Choroid plexus epithelial cell (primary cell): ENCODE measurements around the gene PEAK3.

Experiments used
- DNase-seq: peaks from one replicate; pipeline ENCODE4 v3.0.0-alpha.2; 2010; ENCODE audit warnings: low read depth
- H3K4me3 ChIP-seq: 2 replicates; pipeline ENCODE4 v1.5.1; 2011; ENCODE audit warnings: low read depth, mild to moderate bottlenecking, control low read depth, low read length, moderate library complexity
- TF ChIP-seq, protein P1 (sequence below): conservative IDR thresholded peaks from 2 replicates; pipeline ENCODE4 v1.5.1; 2011; ENCODE audit warnings: low read depth, mild to moderate bottlenecking, control low read depth, inconsistent platforms, low read length, moderate library complexity

Gene PEAK3

DNA sequence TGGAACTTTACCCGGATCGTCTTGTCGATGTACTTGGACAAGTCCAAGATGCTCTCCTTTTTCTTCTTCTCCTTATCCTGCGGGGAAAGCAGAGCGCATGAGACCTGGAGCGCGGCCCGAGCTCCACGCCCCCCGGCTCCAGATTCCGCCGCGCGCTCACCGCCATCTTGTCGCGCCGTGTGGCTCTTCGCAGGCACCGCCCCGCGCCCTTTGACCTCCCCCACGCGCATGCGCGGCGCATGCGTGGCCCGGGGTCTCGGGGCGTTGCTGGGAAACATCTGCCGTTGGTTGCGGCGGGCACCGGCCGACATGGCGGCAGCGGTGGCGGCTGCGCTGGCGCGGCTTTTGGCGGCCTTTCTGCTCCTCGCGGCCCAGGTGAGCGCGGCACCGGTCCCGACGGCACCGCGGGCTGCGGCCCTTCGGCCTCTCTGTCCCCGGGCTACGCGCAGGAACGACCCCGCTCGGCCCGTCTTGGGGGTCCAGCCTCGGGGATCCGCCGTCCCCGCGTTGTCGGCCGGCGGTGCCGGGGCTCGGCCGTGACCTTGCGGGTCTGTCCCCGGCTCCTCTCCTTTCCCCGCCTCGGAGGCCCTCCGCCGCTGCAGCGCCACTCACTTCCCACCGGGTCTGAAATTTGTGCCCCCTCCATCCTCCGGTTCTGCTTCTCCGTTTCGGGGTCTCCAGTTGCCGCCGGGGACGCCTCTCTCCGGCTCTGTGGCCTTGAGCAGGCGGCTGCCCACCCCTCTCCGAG, 46.6 kb upstream of the PEAK3 start, which contains the start of the genes LSM7 and SPPL2B:
LSM7 (minus strand) TSS at position 186 of the 748 bp plus-strand sequence; CDS start at position 166, 20 bp downstream.
SPPL2B (plus strand) TSS at position 284 of the 748 bp plus-strand sequence; CDS start at position 310, 26 bp downstream.
- H3K4me3 ChIP-seq: peak within 1 kb of the TSS; percentile 86
- TF ChIP-seq, protein P1, sequence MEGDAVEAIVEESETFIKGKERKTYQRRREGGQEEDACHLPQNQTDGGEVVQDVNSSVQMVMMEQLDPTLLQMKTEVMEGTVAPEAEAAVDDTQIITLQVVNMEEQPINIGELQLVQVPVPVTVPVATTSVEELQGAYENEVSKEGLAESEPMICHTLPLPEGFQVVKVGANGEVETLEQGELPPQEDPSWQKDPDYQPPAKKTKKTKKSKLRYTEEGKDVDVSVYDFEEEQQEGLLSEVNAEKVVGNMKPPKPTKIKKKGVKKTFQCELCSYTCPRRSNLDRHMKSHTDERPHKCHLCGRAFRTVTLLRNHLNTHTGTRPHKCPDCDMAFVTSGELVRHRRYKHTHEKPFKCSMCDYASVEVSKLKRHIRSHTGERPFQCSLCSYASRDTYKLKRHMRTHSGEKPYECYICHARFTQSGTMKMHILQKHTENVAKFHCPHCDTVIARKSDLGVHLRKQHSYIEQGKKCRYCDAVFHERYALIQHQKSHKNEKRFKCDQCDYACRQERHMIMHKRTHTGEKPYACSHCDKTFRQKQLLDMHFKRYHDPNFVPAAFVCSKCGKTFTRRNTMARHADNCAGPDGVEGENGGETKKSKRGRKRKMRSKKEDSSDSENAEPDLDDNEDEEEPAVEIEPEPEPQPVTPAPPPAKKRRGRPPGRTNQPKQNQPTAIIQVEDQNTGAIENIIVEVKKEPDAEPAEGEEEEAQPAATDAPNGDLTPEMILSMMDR: no peak
- DNase-seq: peak; percentile 88

DNA sequence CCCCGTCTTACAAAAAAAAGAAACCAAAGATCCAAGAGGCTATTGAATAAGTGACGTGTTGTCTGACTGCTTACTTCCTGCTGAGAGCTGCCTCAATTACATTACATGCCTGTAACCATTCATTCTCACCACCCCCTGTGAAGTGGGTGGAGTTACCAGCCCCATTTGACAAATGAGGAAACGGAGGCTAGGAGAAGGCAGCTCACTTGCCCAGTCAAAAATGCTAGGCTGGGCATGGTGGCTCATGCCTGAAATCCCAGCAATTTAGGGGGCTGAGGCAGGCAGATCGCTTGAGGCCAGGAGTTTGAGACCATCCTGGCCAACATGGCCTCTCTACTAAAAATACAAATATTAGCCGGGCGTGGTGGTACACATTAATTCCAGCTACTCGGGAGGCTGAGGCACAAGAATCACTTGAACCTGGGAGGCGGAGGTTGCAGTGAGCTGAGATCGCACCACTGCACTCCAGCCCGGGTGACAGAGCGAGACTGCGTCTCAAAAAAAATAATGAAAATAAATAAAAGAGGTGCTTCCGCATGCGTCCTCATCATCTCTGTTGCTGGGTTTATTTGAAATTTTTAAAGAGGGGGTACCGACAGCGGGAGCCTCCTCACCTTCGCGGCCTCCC, 45.9 kb upstream of the PEAK3 start:
- peak overlapping the region; percentile 86 for H3K4me3 ChIP-seq
- TF ChIP-seq, protein P1: no peak
- DNase-seq: peak; percentile 94

DNA sequence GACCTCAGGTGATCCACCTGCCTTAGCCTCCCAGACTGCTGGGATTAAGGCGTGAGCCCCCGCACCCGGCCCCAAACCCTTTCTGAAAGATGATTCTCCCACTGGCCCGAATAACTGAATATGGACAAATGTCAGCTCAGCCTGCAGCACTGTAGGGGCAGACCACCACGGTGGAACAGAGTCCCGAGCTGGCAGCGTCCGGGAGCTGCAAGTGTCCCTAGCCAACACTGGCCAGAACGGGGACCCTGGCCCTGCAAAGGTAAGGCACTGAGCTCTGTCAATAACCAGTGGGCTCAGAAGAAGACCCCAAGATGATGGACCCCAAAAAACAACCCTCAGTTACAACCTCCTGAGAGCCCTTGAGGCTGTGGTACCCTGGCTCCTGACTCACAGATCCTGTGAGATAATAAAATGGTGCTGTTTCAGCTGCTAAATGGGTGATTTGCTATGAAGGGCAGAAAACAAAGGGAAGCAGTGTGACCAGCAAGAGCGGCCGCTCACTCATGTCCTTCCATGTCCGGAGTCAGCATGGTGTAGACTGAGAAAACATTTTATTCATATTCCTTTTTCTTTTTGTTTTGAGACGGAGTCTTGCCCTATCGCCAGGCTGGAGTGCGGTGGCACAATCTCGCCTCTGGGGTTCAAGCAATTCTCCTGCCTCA, 44.9 kb upstream of the PEAK3 start:
- no peak overlapping the region for H3K4me3 ChIP-seq
- TF ChIP-seq, protein P1: no peak
- DNase-seq: no peak

DNA sequence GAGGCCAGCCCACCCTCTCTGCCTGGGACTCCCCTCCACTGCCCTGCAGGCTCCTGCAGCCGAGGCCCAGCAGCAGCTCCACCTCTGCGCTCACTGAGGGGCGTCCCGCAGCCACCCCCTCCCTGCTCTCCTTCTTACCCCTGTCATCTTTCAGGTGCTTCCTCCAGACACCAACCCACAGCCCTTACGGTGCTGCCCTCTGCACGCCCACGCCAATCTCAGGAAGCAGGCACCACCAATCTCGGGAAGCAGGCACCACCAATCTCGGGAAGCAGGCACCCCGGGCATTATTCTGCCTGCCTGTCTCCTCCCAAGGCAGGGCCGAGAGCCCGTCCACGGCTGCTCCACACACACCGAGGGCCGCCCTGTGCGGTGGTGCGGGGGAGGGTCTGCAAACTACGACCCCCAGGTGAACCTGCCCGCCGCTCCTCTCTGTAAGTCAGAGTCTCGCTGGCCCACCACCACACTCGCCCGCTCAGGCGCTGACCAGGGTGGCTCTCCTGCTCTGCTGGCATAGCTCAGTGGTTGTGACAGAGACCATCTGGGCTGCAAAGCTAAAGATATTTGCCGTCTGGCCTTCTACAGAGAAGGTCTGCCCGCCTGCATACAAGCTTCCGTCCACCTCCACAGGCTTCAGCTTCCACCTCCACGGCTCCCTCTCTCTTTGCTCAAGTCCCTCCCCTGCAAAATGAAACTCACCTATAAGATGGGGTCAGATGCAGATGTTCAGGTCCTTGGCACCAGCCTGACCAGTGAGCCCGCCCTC, 43.5 kb upstream of the PEAK3 start:
- TF ChIP-seq, protein P1: no peak
- H3K4me3 ChIP-seq: no peak overlapping the region
- DNase-seq: no peak

DNA sequence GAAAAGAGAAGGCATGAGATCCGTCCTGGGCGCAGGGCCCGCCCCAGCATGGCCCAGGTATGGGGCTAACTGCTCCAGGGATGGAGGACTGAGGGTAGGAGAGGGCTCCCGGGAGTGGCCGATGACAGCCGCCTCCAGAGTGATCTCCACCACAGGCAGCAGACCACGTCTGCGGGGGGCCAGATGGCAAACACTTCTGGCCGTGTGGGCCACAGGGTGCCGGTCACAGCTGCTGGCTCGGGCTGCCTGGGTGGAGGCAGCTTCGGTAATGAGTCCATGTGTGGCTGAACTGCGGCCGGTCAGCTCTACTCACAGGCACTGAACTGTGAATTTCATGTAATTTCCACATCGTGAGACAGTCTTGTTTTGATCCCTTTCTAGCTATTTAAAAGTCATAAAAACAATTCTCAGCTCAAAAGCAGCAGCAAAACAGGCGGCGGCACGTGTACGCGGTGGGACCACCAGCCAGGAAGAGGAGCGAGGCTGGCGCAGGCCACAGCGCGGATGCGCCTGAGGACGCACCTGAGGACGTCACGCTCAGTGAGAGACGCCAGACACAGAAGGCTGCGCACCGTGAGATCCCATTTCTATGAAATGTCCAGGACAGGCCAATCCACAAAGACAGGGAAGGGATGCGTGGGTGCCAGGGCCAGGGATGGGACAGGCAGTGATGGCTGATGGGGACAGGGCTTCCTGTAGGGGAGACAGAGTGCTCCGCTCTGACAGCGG, 42.4 kb upstream of the PEAK3 start:
- no peak overlapping the region for H3K4me3 ChIP-seq
- TF ChIP-seq, protein P1: no peak
- DNase-seq: no peak

DNA sequence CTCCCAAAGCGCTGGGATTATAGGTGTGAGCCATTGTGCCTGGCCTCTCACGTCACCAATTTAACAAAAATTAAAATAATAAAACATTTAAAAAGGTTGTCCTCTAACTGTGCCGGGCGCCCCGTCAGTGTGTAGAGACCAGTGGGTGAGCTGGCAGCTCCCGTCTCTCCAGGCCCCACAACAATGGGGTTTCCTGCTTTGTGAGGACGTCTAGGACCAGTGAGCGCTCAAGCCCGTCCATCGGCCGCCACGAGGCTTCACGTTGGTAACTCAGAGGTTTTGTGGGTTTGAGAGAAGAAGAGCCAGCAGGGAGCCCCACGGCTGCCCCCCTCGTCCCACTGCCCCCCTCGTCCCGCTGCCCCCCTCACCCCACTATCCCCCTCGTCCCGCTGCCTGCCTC, 41.7 kb upstream of the PEAK3 start:
- TF ChIP-seq, protein P1: no peak
- no peak overlapping the region for H3K4me3 ChIP-seq
- no peak for DNase-seq
